H1 (cell line): ENCODE results near the gene HMGN2. TPM values are rescaled to one million over a fixed set of nuclear protein-coding genes. Genes with fewer than 3 reads are reported as not detected.

Experiments
- CTCF ChIA-PET: fragments of 300-600 bp; sonication (Branson Sonifier 250); formaldehyde crosslinking; loops from one replicate; lab custom pipeline; 2021; ENCODE audit not compliant: partially characterized antibody; lab: Charles Lee
- POLR2A ChIA-PET: fragments of 300-600 bp; sonication (Branson Sonifier 250); formaldehyde crosslinking; loops from one replicate; lab custom pipeline; 2021; ENCODE audit warnings: inconsistent platforms; ENCODE audit not compliant: partially characterized antibody; lab: Charles Lee
- DNase-seq, 2 experiments: peaks; one replicate each; pipeline versions ENCODE4 v3.0.0 to v3.0.0-alpha.2; 2010 to 2022; ENCODE audit warnings: low spot score in 2 of 2, low read depth in 1 of 2, mixed read lengths in 1 of 2
- FAIRE-seq: peaks from 2 replicates; lab custom pipeline; 2011; peaks lifted over from hg19 to GRCh38; lab: Jason Lieb, UNC
- H2AFZ ChIP-seq: 2 replicates; pipeline ENCODE4 v1.8.1; 2012; ENCODE audit warnings: low read length, inconsistent platforms
- H2AK5ac ChIP-seq: 2 replicates; pipeline ENCODE4 v1.6.1; 2013; ENCODE audit warnings: low read depth, low read length
- H2BK120ac ChIP-seq: replicated peaks from 2 replicates; pipeline ENCODE3; 2013; ENCODE audit warnings: low read depth, low read length, inconsistent platforms
- H2BK12ac ChIP-seq: 2 replicates; pipeline ENCODE4 v1.6.1; 2013; ENCODE audit warnings: low read depth, low read length
- H2BK15ac ChIP-seq: 2 replicates; pipeline ENCODE4 v1.6.1; 2013; ENCODE audit warnings: low read length
- H2BK20ac ChIP-seq: 2 replicates; pipeline ENCODE4 v1.6.1; 2013; ENCODE audit warnings: low read length
- H2BK5ac ChIP-seq: 2 replicates; pipeline ENCODE4 v1.6.1; 2013; ENCODE audit warnings: low read depth, low read length
- H3K14ac ChIP-seq: 2 replicates; pipeline ENCODE4 v1.6.1; 2013; ENCODE audit warnings: inconsistent platforms; ENCODE audit not compliant: insufficient read length
- H3K18ac ChIP-seq: 2 replicates; pipeline ENCODE4 v1.6.1; 2013; ENCODE audit warnings: low read length; ENCODE audit errors: extremely low read depth
- H3K23ac ChIP-seq: 2 replicates; pipeline ENCODE4 v1.6.1; 2013; ENCODE audit warnings: inconsistent platforms; ENCODE audit not compliant: insufficient read length
- H3K23me2 ChIP-seq: 2 replicates; pipeline ENCODE4 v1.6.1; 2013; ENCODE audit warnings: low read depth, low read length
- H3K27ac ChIP-seq: 2 replicates; pipeline ENCODE4 v1.6.1; 2011; ENCODE audit warnings: low read depth, low read length, inconsistent platforms
- H3K27me3 ChIP-seq, 4 experiments: replicated peaks in 1 of 4; 1 replicate in 1 of 4; 2 replicates in 3 of 4; pipeline versions ENCODE4 v1.6.1 to v1.8.1; 2011 to 2013; ENCODE audit warnings: low read length in 3 of 4, mild to moderate bottlenecking in 3 of 4, inconsistent platforms in 2 of 4, mixed read lengths in 2 of 4, moderate library complexity in 1 of 4; ENCODE audit not compliant: control insufficient read depth in 3 of 4, insufficient read depth in 3 of 4; ENCODE audit errors: extremely low read depth in 1 of 4
- H3K36me3 ChIP-seq, 4 experiments: 2 replicates each; pipeline versions ENCODE4 v1.6.1 to v1.8.1; 2011 to 2013; ENCODE audit warnings: mild to moderate bottlenecking in 4 of 4, low read length in 3 of 4, moderate library complexity in 2 of 4, control low read depth in 1 of 4, inconsistent platforms in 1 of 4; ENCODE audit not compliant: insufficient read depth in 4 of 4, control insufficient read depth in 2 of 4
- H3K4ac ChIP-seq: replicated peaks from 2 replicates; pipeline ENCODE3; 2013; ENCODE audit warnings: low read length, low read depth, mixed read lengths, inconsistent platforms; ENCODE audit not compliant: insufficient read length
- H3K4me1 ChIP-seq, 4 experiments: replicated peaks in 1 of 4; 1 replicate in 1 of 4; 2 replicates in 3 of 4; pipeline versions ENCODE4 v1.6.1 to v1.8.1; 2011 to 2013; ENCODE audit warnings: low read length in 3 of 4, inconsistent platforms in 2 of 4, mixed read lengths in 1 of 4; ENCODE audit not compliant: insufficient read depth in 4 of 4, control insufficient read depth in 3 of 4
- H3K4me2 ChIP-seq, 2 experiments: 2 replicates each; pipeline versions ENCODE4 v1.6.1 to v1.8.1; 2011 to 2013; ENCODE audit warnings: low read depth in 2 of 2, low read length in 2 of 2, control low read depth in 1 of 2, inconsistent platforms in 1 of 2, mild to moderate bottlenecking in 1 of 2; ENCODE audit not compliant: insufficient read depth in 1 of 2
- H3K4me3 ChIP-seq, 4 experiments: fragments of 200-600, 300-600 bp in 1 of 4; sonication (generic), shearing (Covaris generic), sonication (Bioruptor Twin) in 1 of 4; 2 replicates each; pipeline versions ENCODE4 v1.5.1 to v1.8.1; 2011 to 2016; ENCODE audit warnings: low read length in 4 of 4, low read depth in 3 of 4, control low read depth in 2 of 4, inconsistent platforms in 2 of 4, mild to moderate bottlenecking in 2 of 4, mixed read lengths in 1 of 4, moderate library complexity in 1 of 4; ENCODE audit not compliant: insufficient read depth in 2 of 4; ENCODE audit errors: extremely low read depth in 1 of 4
- H3K56ac ChIP-seq: replicated peaks from 2 replicates; pipeline ENCODE3; 2013; ENCODE audit warnings: low read depth, mild to moderate bottlenecking, mixed read lengths, low read length, inconsistent platforms; ENCODE audit not compliant: insufficient read length
- H3K79me1 ChIP-seq: 2 replicates; pipeline ENCODE4 v1.6.1; 2013; ENCODE audit warnings: low read depth, low read length, control low read depth
- H3K79me2 ChIP-seq, 2 experiments: 2 replicates each; pipeline versions ENCODE4 v1.6.1 to v1.8.1; 2012 to 2013; ENCODE audit warnings: low read length in 2 of 2, mild to moderate bottlenecking in 2 of 2, inconsistent platforms in 1 of 2; ENCODE audit not compliant: insufficient read depth in 2 of 2, control insufficient read depth in 1 of 2
- H3K9ac ChIP-seq, 4 experiments: replicated peaks in 1 of 4; 1 replicate in 1 of 4; 2 replicates in 3 of 4; pipeline versions ENCODE4 v1.6.1 to v1.8.1; 2011 to 2013; ENCODE audit warnings: low read depth in 3 of 4, low read length in 3 of 4, control low read depth in 2 of 4, mild to moderate bottlenecking in 2 of 4, moderate library complexity in 2 of 4, inconsistent platforms in 1 of 4; ENCODE audit errors: extremely low read depth in 1 of 4
- H3K9me3 ChIP-seq, 2 experiments: 2 replicates each; pipeline versions ENCODE4 v1.6.1 to v1.8.1; 2012 to 2013; ENCODE audit warnings: mild to moderate bottlenecking in 2 of 2, moderate library complexity in 2 of 2, control low read depth in 1 of 2, inconsistent platforms in 1 of 2, low read depth in 1 of 2, low read length in 1 of 2, mixed read lengths in 1 of 2; ENCODE audit not compliant: insufficient read depth in 2 of 2
- H4K20me1 ChIP-seq, 2 experiments: replicated peaks in 1 of 2; 2 replicates each; pipeline versions ENCODE3 to v1.8.1; 2011 to 2013; ENCODE audit warnings: inconsistent platforms in 2 of 2, low read length in 2 of 2, mild to moderate bottlenecking in 1 of 2; ENCODE audit not compliant: insufficient read depth in 2 of 2, control insufficient read depth in 1 of 2
- H4K5ac ChIP-seq: 2 replicates; pipeline ENCODE4 v1.6.1; 2013; ENCODE audit warnings: low read length, low read depth, mixed read lengths, inconsistent platforms; ENCODE audit not compliant: insufficient read length
- H4K8ac ChIP-seq: 2 replicates; pipeline ENCODE4 v1.8.0; 2013; ENCODE audit warnings: mild to moderate bottlenecking, moderate library complexity, low read length, inconsistent platforms; ENCODE audit not compliant: insufficient read depth; ENCODE audit errors: extremely low read depth
- H4K91ac ChIP-seq: replicated peaks from 2 replicates; pipeline ENCODE3; 2013; ENCODE audit warnings: low read length, mixed read lengths, inconsistent platforms; ENCODE audit not compliant: insufficient read length
- CBX8 ChIP-seq: fragments of 300-800, 300-1000 bp; sonication (generic); IDR thresholded peaks from 2 replicates; pipeline ENCODE4 v1.7.1; 2016; ENCODE audit warnings: low read depth, low read length, borderline replicate concordance
- CEBPB ChIP-seq: IDR thresholded peaks from 2 replicates; pipeline ENCODE4 v1.6.1; 2012; ENCODE audit warnings: low read depth, low read length
- CHD2 ChIP-seq: IDR thresholded peaks from 2 replicates; pipeline ENCODE4 v1.6.1; 2012; ENCODE audit warnings: low read length, improper control_type of control experiment
- EGR1 ChIP-seq: IDR thresholded peaks from 2 replicates; pipeline ENCODE4 v1.6.1; 2011; ENCODE audit warnings: low read depth, low read length, borderline replicate concordance
- KDM4A ChIP-seq: IDR thresholded peaks from one replicate; pipeline ENCODE4 v1.7.1; 2012; ENCODE audit warnings: low read depth, mild to moderate bottlenecking, moderate library complexity, low read length, inconsistent platforms; ENCODE audit not compliant: severe bottlenecking
- NRF1 ChIP-seq: IDR thresholded peaks from 2 replicates; pipeline ENCODE4 v1.6.1; 2011; ENCODE audit warnings: mild to moderate bottlenecking, low read depth, low read length, improper control_type of control experiment
- POLR2A ChIP-seq, 2 experiments: IDR thresholded peaks; 1 replicate in 1 of 2; 2 replicates in 1 of 2; pipeline ENCODE4 v1.6.1; 2011; ENCODE audit warnings: low read depth in 2 of 2, low read length in 2 of 2, mild to moderate bottlenecking in 2 of 2; ENCODE audit errors: control extremely low read depth in 1 of 2
- RXRA ChIP-seq: IDR thresholded peaks from 2 replicates; pipeline ENCODE4 v1.6.1; 2011; ENCODE audit warnings: low read depth, mild to moderate bottlenecking, low read length, moderate library complexity; ENCODE audit not compliant: insufficient read depth
- WGBS, 2 experiments: shearing (Covaris generic) in 1 of 2; methylation state at CpG; one replicate each; pipeline versions ENCODE4 v1.1.6 to v1.1.7; 2013 to 2015; ENCODE audit warnings: low lambda C conversion rate in 2 of 2, mixed read lengths in 2 of 2, inconsistent platforms in 1 of 2, low coverage in 1 of 2, missing lambda C conversion rate in 1 of 2; ENCODE audit not compliant: insufficient replicate concordance in 2 of 2, insufficient coverage in 1 of 2, insufficient read length in 1 of 2; ENCODE audit errors: extremely low coverage in 1 of 2, missing lambda C conversion rate in 1 of 2; 5-methylcytosine and 5-hydroxymethylcytosine counted together
- polyA plus RNA-seq, 7 experiments: library from polyadenylated mRNA; depleted of rRNA in 3 of 7; stranded (reverse) in 5 of 7; unstranded in 2 of 7; fragments of >200 nt in 5 of 7; fragments of 200-250 nt in 2 of 7; gene quantifications; 1 replicate in 5 of 7; 2 replicates in 1 of 7; 4 replicates in 1 of 7; pipeline versions ENCODE4 v1.2.1 to v1.2.3, GENCODE V29; 2011 to 2013; ENCODE audit warnings: missing spikeins in 2 of 7, mixed read lengths in 2 of 7
- total RNA-seq: library from RNA; stranded (reverse); fragmentation: NEBNext Ultra II Directional; extraction: Animal tissue kit (Norgen Biotek cat#: 25700); gene quantifications from 2 replicates; pipeline ENCODE4 v1.2.1, GENCODE V29; 2021
- TF ChIP-seq, protein P1 (sequence below): IDR thresholded peaks from 2 replicates; pipeline ENCODE4 v1.6.1; 2012; ENCODE audit warnings: inconsistent platforms

Gene HMGN2
- total and polyA plus RNA-seq, 2 of the 8 experiments (the other 6 are each of a cell fraction or from before 2014, with no cell fraction given): 254 to 453 TPM

DNA sequence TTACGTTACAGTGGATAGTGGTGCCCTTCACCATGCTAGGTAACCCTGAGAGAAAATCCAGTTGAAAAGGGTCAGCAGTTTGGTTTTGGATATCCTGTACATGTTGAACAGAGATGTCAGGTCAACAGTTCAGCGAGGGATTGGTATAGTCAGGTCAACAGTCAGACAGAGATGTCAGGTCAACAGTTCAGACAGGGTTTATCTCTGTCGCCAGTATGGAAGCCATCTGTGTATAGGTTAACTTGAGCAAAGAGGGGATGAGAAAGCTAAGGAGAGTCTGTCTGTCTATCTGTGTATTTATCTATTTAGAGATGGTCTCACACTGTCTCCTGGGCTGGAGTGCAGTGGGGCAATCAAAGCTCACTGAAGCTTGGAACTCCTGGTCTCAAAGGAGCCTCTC is 22.4 kb upstream of the HMGN2 start:
- no peaks in the 10 kb centered on the region for H3K9me3 ChIP-seq
- 89% methylated on average over 3 of the region's 3 CpGs; no CpG with 5 or more reads in 1 of the 2 experiments for WGBS, 2 experiments
- TF ChIP-seq CEBPB (no peak), RXRA (no peak), CBX8 (no peak), POLR2A (IDR thresholded peaks at IDR 0.05; ENCODE audit: control extremely low read depth in 1 of 2, low read depth in 2 of 2, low read length in 2 of 2) (no peak), NRF1 (no peak), CHD2 (no peak), EGR1 (no peak), KDM4A (no peak)
- TF ChIP-seq, protein P1, sequence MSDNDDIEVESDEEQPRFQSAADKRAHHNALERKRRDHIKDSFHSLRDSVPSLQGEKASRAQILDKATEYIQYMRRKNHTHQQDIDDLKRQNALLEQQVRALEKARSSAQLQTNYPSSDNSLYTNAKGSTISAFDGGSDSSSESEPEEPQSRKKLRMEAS: no peak
- H3K14ac ChIP-seq: no peak overlapping the region
- peaks cover 2 to 45% (median 28%) of the 10 kb centered on the region in 4 experiments for H3K36me3 ChIP-seq
- H2BK120ac ChIP-seq: no peak overlapping the region
- CTCF ChIA-PET: interaction anchor here (1.2 kb wide), 1 partner anchor 20 kb away, joined by 3 read pairs; no protein-coding TSS in a partner anchor
- peaks cover 0 to 2% of the 10 kb centered on the region in 2 experiments for H4K20me1 ChIP-seq
- H2AK5ac ChIP-seq: no peak overlapping the region
- FAIRE-seq (no peak), DNase-seq (no peak)
- no peaks in the 10 kb centered on the region for H3K79me1 ChIP-seq
- no peak overlapping the region for H2AFZ ChIP-seq
- no peak overlapping the region for H3K23ac ChIP-seq
- no peak overlapping the region for H3K56ac ChIP-seq
- H2BK5ac ChIP-seq: no peak overlapping the region
- no peaks in the 10 kb centered on the region for H3K4me1 ChIP-seq
- POLR2A ChIA-PET: interaction anchor here (0.8 to 2.9 kb wide), 7 partner anchors 9 to 40 kb away, joined by 3 to 8 read pairs (median 5); partner anchors contain the start of genes DHDDS, HMGN2 and LIN28A
- H3K4ac ChIP-seq: no peak overlapping the region
- no peak overlapping the region for H4K5ac ChIP-seq
- no peak overlapping the region for H4K8ac ChIP-seq
- H2BK12ac ChIP-seq: no peak overlapping the region
- no peaks in the 10 kb centered on the region; the same call in 1 of the 2 replicates for H3K23me2 ChIP-seq
- H3K4me2 ChIP-seq: no peak overlapping the region
- no peak overlapping the region for H4K91ac ChIP-seq
- no peak overlapping the region for H3K9ac ChIP-seq
- no peak overlapping the region for H3K4me3 ChIP-seq
- H2BK20ac ChIP-seq: no peak overlapping the region
- H2BK15ac ChIP-seq: no peak overlapping the region
- H3K18ac ChIP-seq: no peak overlapping the region
- no peaks in the 10 kb centered on the region for H3K27me3 ChIP-seq
- H3K79me2 ChIP-seq: no peaks in the 10 kb centered on the region
- no peak overlapping the region for H3K27ac ChIP-seq
